Body of pancreas (tissue), 4 donors: Measurements from ENCODE around the gene ABI3.

Source experiments
- CTCF ChIP-seq, 7 experiments: fragments of 450-650 bp in 4 of 7; fragments of 200-600 bp in 3 of 7; sonication (generic) in 3 of 7; IDR thresholded peaks; one replicate each; pipeline ENCODE4 v1.5.1; 2016 to 2019; ENCODE audit warnings: antibody characterized with exemption in 7 of 7
- POLR2A ChIP-seq, 3 donors: fragments of 450-650 bp; IDR thresholded peaks; one replicate each; pipeline ENCODE4 v1.6.1; 2016; ENCODE audit warnings: antibody characterized with exemption in 3 of 3, mild to moderate bottlenecking in 2 of 3

- TF ChIP-seq CTCF (IDR thresholded peaks at IDR 0.05) (no peak), POLR2A (IDR thresholded peaks at IDR 0.05) (no peak)
These were observed 19.6 kb upstream of the ABI3 start for GRCh38 chr17:49190932-49191331.
